ENCODE measurements around the gene RBM26. TPM values are rescaled to one million over a fixed set of nuclear protein-coding genes. Genes with fewer than 3 reads are reported as not detected.

Gene RBM26
- total RNA-seq, 1 experiment from 2014 or later: 70.5 TPM

- H3K4me3 Mint-ChIP-seq: no peak overlapping the region
- H3K79me2 ChIP-seq (ENCODE audit: insufficient read depth, low read length): no peaks in the 10 kb centered on the region
- no peaks in the 10 kb centered on the region for H3K9me3 Mint-ChIP-seq
These were observed 40.1 kb downstream of the RBM26 start for GRCh38 chr13:79365981-79366380.

More at GRCh38 chr13:79365981-79366380, 40.1 kb downstream of the RBM26 start:
- Histone ChIP-seq H3K14ac (ENCODE audit: insufficient read depth, low read length) (no peak overlapping the region), H3K79me1 (ENCODE audit: insufficient read depth, low read depth, low read length, poor library complexity, severe bottlenecking) (no peaks in the 10 kb centered on the region), H3T11ph (ENCODE audit: low read length) (no peak overlapping the region), H2AK5ac (ENCODE audit: insufficient read length, low read length) (no peak overlapping the region), H2BK5ac (ENCODE audit: insufficient read length, low read length) (no peak overlapping the region), H3K56ac (ENCODE audit: insufficient read length, low read depth, low read length) (no peak overlapping the region), H4K5ac (ENCODE audit: insufficient read length, low read depth, low read length) (no peak overlapping the region), H2BK15ac (ENCODE audit: low read depth, low read length) (no peak overlapping the region), H4K8ac (replicated peaks; ENCODE audit: insufficient read length, low read depth, low read length) (no peak overlapping the region), H3K4me1 (ENCODE audit: insufficient read depth, low read length) (no peaks in the 10 kb centered on the region), H3K4ac (ENCODE audit: low read depth, low read length) (no peak overlapping the region), H3K27me3 (ENCODE audit: insufficient read depth, low read length) (no peaks in the 10 kb centered on the region), H2BK12ac (ENCODE audit: insufficient read length, low read depth, low read length) (no peak overlapping the region), H4K20me1 (ENCODE audit: control insufficient read depth, insufficient read depth, insufficient read length) (no peaks in the 10 kb centered on the region), H3K18ac (ENCODE audit: insufficient read length, low read depth, low read length) (no peak overlapping the region), H3K9ac (ENCODE audit: extremely low read depth, insufficient read length, low read length) (no peak overlapping the region), H2AFZ (ENCODE audit: low read length) (no peak overlapping the region), H3K23me2 (ENCODE audit: insufficient read length, low read depth, low read length, poor library complexity, severe bottlenecking) (no peaks in the 10 kb centered on the region), H3K9me3 (ENCODE audit: control insufficient read depth, low read depth, low read length) (no peaks in the 10 kb centered on the region), H3K27ac (ENCODE audit: insufficient read length, low read depth, low read length) (no peak overlapping the region), H2BK120ac (ENCODE audit: low read depth, low read length, poor library complexity, severe bottlenecking) (no peak overlapping the region), H3K4me2 (ENCODE audit: insufficient read depth, insufficient read length, low read length) (no peak overlapping the region), H3K23ac (ENCODE audit: insufficient read length, low read depth, low read length) (no peak overlapping the region), H2BK20ac (ENCODE audit: low read depth, low read length, poor library complexity, severe bottlenecking) (no peak overlapping the region), H4K91ac (ENCODE audit: insufficient read length, low read depth, low read length) (no peak overlapping the region)
- Mint-ChIP-seq H3K27me3 (ENCODE audit: low read depth) (no peaks in the 10 kb centered on the region), H3K36me3 (ENCODE audit: insufficient read depth in 1 of 3, low read depth in 3 of 3) (peaks cover 34 to 79% (median 79%) of the 10 kb centered on the region in 3 experiments), H3K4me1 (no peaks in the 10 kb centered on the region), H3K27ac (no peak overlapping the region)
- no peak for TF ChIP-seq CTCF (conservative IDR thresholded peaks at IDR 0.05)
- 100% methylated on average over 1 of the region's 2 CpGs for WGBS (ENCODE audit: extremely low coverage, insufficient read length, low lambda C conversion rate)
- DNase-seq: no peak
